ENCODE results near the gene GALNTL6. TPM values are rescaled to one million over a fixed set of nuclear protein-coding genes. Genes with fewer than 3 reads are reported as not detected.

The GALNTL6 gene
- total RNA-seq, 1 experiment from 2014 or later: not detected

- DNase-seq (ENCODE audit: low spot score): peak; percentile 37
These were observed 1243.1 kb downstream of the GALNTL6 start for GRCh38 chr4:173056271-173056670.

GRCh38 chr4:173056710-173057109, 1243.5 kb downstream of the GALNTL6 start:
- DNase-seq (ENCODE audit: low spot score): no peak

GRCh38 chr4:173057442-173057841, 1244.2 kb downstream of the GALNTL6 start:
- peak; percentile 14 for DNase-seq (ENCODE audit: low spot score)

- DNase-seq (ENCODE audit: low spot score): peak; percentile 44
These were observed 1244.7 kb downstream of the GALNTL6 start for GRCh38 chr4:173057901-173058300.

GRCh38 chr4:173061160-173061559, 1248.0 kb downstream of the GALNTL6 start:
- DNase-seq (ENCODE audit: low spot score): no peak

- no peak for DNase-seq (ENCODE audit: low spot score)
These were observed 1260.8 kb downstream of the GALNTL6 start for GRCh38 chr4:173073939-173074500.

GRCh38 chr4:173074501-173074946, 1261.3 kb downstream of the GALNTL6 start:
- peak; percentile 91 for DNase-seq (ENCODE audit: low spot score)

GRCh38 chr4:173076903-173077634, 1263.9 kb downstream of the GALNTL6 start:
- peak; percentile 53 for DNase-seq (ENCODE audit: low spot score)

GRCh38 chr4:173088144-173088543, 1274.9 kb downstream of the GALNTL6 start:
- no peak for DNase-seq (ENCODE audit: low spot score)

Measured in A172 (cell line).